ENCODE results near the gene SRRM3. TPM values are rescaled to one million over a fixed set of nuclear protein-coding genes. Genes with fewer than 3 reads are reported as not detected.
"Not testable (repeated sequence)": the region's sequence is repeated elsewhere in the genome, so short reads cannot be mapped to it uniquely, and the experiment has no call there.

Gene SRRM3
- total RNA-seq, 2 experiments from 2014 or later: not detected

DNA sequence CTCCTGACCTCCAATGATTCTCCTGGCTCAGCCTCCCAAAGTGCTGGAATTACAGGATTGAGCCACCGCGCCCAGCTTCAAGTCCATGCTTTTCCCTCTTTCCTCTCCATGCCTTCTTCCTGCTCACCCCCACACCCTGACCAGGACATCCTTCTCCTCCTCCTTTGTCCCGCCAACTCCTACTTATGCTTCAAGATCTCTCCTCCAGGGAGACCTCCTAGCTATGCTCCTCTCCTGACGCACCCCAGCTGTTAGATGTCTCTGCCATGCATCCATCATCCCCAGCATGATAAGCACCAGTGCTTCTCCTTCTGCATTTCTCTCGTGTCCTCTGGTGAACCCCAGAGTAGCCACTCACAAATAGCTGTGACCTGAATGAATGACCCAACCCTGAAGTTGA, 21.1 kb downstream of the SRRM3 start:
- CTCF ChIA-PET: interaction anchor here (1.1 to 1.5 kb wide), 2 partner anchors 41 to 91 kb away, joined by 3 read pairs; no protein-coding TSS in a partner anchor
- no peak overlapping the region for H3K4me3 Mint-ChIP-seq
- H3K4me1 Mint-ChIP-seq (ENCODE audit: low read depth): no peaks in the 10 kb centered on the region
- peaks cover 9% of the 10 kb centered on the region for H3K27me3 Mint-ChIP-seq (ENCODE audit: low read depth)
- H3K27ac Mint-ChIP-seq: no peak overlapping the region
- POLR2A ChIA-PET: no interaction called here
- H3K9me3 Mint-ChIP-seq (ENCODE audit: insufficient read depth): no peaks in the 10 kb centered on the region
- no peaks in the 10 kb centered on the region for H3K36me3 Mint-ChIP-seq (ENCODE audit: low read depth)
- ATAC-seq (no peak), DNase-seq (no peak)

DNA sequence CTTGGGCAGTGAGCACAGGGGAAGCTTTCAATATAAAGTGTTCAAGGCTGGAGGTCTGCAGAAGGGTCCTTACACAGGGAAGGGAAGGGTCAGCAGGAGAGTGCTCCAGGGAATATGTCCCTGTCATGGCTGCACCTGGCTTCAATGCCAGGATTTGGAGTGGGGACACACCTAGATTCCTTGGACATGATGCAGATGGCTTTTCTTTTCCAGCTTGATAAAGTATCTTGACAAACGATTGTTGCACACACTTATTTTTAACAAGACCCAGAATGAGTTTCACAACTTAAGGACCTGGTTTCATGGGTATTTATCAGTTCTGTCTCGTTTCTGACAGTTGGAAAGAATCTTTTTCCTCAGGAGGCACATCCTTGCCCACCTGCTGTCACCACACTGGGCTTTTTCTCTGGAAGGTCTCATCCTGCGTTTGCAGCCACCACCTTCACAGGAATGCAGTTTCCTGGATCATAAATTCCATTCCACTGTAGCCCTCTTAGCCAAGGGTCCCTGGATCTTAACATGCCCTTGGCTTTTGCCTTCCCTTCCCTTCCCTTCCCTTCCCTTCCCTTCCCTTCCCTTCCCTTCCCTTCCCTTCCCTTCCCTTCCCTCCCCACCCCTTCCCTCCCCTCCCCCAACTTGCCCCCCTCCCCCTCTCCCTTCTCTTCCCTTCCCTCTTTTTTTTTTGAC, 21.7 kb downstream of the SRRM3 start:
- Mint-ChIP-seq H3K27ac (no peak overlapping the region), H3K36me3 (ENCODE audit: low read depth) (no peaks in the 10 kb centered on the region), H3K4me1 (ENCODE audit: low read depth) (no peaks in the 10 kb centered on the region), H3K9me3 (ENCODE audit: insufficient read depth) (no peaks in the 10 kb centered on the region), H3K27me3 (ENCODE audit: low read depth) (peaks cover 9% of the 10 kb centered on the region), H3K4me3 (no peak overlapping the region)
- ATAC-seq: no peak
- ChIA-PET POLR2A (no interaction called here), CTCF (interaction anchor here (1.1 kb wide), 1 partner anchor 40 kb away, joined by 3 read pairs; no protein-coding TSS in a partner anchor)
- DNase-seq: no peak

DNA sequence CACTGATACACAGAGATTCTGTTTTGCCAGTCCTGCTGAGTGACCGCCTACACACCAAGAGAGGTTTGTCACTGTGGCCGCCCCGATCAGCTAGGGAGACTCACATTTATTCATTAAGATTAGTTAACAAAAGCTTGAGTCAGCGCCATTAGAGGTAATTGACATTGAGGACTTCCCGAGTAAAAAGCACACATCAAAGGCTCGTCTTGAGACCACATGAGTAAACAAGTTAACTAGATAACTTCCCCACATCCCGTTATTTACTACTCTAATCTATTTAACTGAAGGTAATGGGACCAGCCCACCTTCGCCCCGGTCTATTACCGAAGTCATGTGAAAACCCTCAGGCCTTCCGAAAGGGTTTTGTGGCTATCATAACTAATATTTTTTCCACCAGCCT, 23.0 kb downstream of the SRRM3 start:
- no peaks in the 10 kb centered on the region for H3K9me3 Mint-ChIP-seq (ENCODE audit: insufficient read depth)
- no peak overlapping the region for H3K4me3 Mint-ChIP-seq
- H3K27me3 Mint-ChIP-seq (ENCODE audit: low read depth): peaks cover 6% of the 10 kb centered on the region
- ChIA-PET POLR2A (no interaction called here), CTCF (interaction anchor here (1.0 kb wide), 1 partner anchor 89 kb away, joined by 3 read pairs; no protein-coding TSS in a partner anchor)
- H3K4me1 Mint-ChIP-seq (ENCODE audit: low read depth): no peaks in the 10 kb centered on the region
- H3K27ac Mint-ChIP-seq: no peak overlapping the region
- no peaks in the 10 kb centered on the region for H3K36me3 Mint-ChIP-seq (ENCODE audit: low read depth)
- DNase-seq: no peak
- ATAC-seq: no peak

DNA sequence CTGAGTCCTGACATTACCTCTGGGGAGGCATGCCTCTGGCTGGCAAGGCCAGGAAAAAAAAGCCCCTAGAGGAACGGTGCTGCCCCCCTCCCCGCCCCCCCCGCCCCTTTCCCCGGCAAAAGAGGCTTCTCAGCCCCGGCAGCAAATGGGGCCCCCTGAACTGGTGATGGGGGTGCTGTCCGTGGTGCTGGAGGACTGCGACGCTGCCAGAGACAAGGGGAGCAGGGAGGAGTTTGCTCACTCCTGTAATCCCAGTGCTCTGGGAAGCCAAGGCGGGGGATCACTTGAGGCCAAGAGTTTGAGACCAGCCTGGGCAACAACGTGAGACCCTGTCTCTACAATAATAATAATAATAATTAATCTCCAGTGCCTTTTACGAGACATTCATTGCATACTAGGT, 23.7 kb downstream of the SRRM3 start:
- DNase-seq (peak; percentile 67), ATAC-seq (peak; percentile 79)
- Mint-ChIP-seq H3K27ac (no peak overlapping the region), H3K36me3 (ENCODE audit: low read depth) (no peaks in the 10 kb centered on the region), H3K4me3 (no peak overlapping the region), H3K27me3 (ENCODE audit: low read depth) (peaks cover 7% of the 10 kb centered on the region), H3K9me3 (ENCODE audit: insufficient read depth) (no peaks in the 10 kb centered on the region), H3K4me1 (ENCODE audit: low read depth) (no peaks in the 10 kb centered on the region)
- POLR2A ChIA-PET: no interaction called here
- CTCF ChIA-PET: no interaction called here

DNA sequence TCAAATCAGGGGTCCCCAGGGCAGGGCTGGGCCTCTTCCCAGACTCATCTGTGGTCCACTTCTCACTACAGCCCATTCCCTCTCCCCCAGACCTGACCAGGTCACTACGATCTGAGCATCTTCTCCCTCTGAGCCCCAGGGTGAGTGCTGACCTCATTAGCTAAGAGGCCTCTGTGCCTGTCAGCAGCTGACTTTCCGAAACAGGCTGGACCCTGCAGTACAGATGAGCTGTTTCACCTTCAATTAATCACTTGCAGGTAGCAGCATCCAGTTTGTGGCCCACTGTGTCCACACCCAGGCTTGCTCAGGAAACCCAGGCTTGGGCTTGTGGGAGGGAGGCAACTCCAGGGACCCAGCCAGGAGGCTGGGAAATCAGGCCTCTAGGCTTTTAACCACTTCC, 24.3 kb downstream of the SRRM3 start:
- Mint-ChIP-seq H3K27ac (no peak overlapping the region), H3K4me1 (ENCODE audit: low read depth) (no peaks in the 10 kb centered on the region), H3K4me3 (no peak overlapping the region), H3K27me3 (ENCODE audit: low read depth) (peaks cover 8% of the 10 kb centered on the region), H3K9me3 (ENCODE audit: insufficient read depth) (no peaks in the 10 kb centered on the region), H3K36me3 (ENCODE audit: low read depth) (no peaks in the 10 kb centered on the region)
- DNase-seq: no peak
- ChIA-PET POLR2A (no interaction called here), CTCF (no interaction called here)
- ATAC-seq: no peak

DNA sequence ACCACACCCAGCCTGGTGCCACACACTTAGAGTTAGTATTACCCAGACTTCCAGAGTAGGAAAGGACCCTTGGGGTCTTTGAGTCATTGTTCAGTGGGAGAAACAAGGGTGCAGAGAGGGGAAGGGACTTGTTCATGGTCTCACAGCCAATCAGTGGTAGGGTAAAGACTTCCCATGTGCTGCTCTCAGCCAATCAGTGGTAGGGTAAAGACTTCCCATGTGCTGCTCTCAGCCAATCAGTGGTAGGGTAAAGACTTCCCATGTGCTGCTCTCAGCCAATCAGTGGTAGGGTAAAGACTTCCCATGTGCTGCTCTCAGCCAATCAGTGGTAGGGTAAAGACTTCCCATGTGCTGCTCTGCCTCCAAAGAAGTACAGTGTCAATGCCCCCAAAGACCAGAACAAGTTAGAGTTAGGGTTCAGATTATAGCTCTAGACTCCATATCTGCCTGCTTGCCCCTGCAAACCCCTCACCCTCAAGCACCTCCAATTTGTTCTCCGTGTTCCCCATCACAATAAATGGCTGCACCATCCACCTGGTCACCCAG, 25.3 kb downstream of the SRRM3 start:
- POLR2A ChIA-PET; DNase-seq; H3K4me3 Mint-ChIP-seq; CTCF ChIA-PET; H3K4me1 Mint-ChIP-seq (ENCODE audit: low read depth); H3K27ac Mint-ChIP-seq; ATAC-seq; H3K36me3 Mint-ChIP-seq (ENCODE audit: low read depth); H3K9me3 Mint-ChIP-seq (ENCODE audit: insufficient read depth): not testable (repeated sequence)
- peaks cover 13% of the 10 kb centered on the region for H3K27me3 Mint-ChIP-seq (ENCODE audit: low read depth)

DNA sequence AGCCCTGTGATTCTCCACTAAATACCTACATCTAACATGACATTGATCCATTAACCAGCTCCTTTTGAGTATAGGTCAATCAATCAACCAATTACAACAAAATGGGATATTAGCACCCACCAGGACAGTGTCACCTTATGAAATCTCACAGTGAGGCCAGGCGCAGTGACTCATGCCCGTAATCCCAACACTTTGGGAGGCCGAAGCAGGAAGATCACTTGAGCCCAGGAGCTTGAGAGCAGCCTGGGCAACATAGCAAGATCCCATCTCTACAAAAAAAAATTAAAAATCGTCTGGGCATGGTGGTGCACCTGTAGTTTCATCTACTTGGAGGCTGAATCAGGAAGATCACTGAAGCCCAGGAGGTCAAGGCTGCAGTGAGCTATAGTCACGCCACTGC, 28.5 kb downstream of the SRRM3 start:
- no peaks in the 10 kb centered on the region for H3K36me3 Mint-ChIP-seq (ENCODE audit: low read depth)
- H3K4me3 Mint-ChIP-seq: no peak overlapping the region
- ATAC-seq (no peak), DNase-seq (no peak)
- ChIA-PET CTCF (interaction anchor here (1.1 kb wide), 1 partner anchor 52 kb away, joined by 3 read pairs; no protein-coding TSS in a partner anchor), POLR2A (no interaction called here)
- no peaks in the 10 kb centered on the region for H3K9me3 Mint-ChIP-seq (ENCODE audit: insufficient read depth)
- peaks cover 25% of the 10 kb centered on the region for H3K27me3 Mint-ChIP-seq (ENCODE audit: low read depth)
- peaks cover 5% of the 10 kb centered on the region for H3K4me1 Mint-ChIP-seq (ENCODE audit: low read depth)
- no peak overlapping the region for H3K27ac Mint-ChIP-seq

DNA sequence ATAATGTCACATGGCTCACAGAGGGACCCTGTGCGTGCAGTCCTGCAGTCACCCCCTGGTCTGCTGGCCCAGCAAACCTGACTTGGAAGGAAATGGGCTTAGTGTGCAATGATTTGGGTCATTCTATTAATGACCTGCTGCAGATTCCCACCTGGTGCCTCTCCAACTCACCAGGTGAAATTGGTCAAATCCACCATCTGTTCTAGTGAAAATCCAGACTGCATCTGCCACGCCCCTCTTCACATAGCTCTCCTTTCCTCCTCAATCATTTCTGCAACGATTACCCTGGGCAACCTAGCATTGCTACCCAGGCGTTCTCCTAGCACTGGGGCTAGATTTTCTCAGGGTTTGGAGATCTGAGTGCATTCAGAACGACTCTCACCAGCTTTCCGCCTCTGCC, 29.4 kb downstream of the SRRM3 start:
- H3K27me3 Mint-ChIP-seq (ENCODE audit: low read depth): peaks cover 27% of the 10 kb centered on the region
- H3K27ac Mint-ChIP-seq: no peak overlapping the region
- no peaks in the 10 kb centered on the region for H3K9me3 Mint-ChIP-seq (ENCODE audit: insufficient read depth)
- ChIA-PET CTCF (interaction anchor here (1.1 kb wide), 1 partner anchor 53 kb away, joined by 3 read pairs; no protein-coding TSS in a partner anchor), POLR2A (interaction anchor here (0.6 to 0.9 kb wide), 2 partner anchors 87 to 274 kb away, joined by 3 read pairs; no protein-coding TSS in a partner anchor)
- ATAC-seq (no peak), DNase-seq (no peak)
- H3K4me3 Mint-ChIP-seq: no peak overlapping the region
- H3K4me1 Mint-ChIP-seq (ENCODE audit: low read depth): peaks cover 8% of the 10 kb centered on the region
- no peaks in the 10 kb centered on the region for H3K36me3 Mint-ChIP-seq (ENCODE audit: low read depth)

DNA sequence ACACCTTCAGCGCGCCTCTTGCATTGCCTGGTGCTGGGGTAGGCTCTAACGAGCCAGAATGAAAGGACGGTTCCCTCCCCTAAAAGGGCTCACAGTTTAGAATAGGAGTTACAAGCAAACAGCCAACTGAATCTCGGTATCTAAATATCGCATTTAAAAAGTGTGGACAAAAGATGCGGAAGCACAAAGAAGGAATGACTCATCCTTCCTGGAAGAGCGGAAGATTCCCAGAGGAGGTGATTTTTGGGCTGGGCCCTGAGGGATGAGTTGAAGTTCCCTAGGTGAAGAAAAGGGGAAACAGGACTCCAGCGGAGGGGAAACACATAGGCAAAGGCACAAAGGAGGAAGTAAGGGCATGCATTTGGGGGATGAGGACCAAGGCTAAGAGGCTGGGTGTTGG, 29.9 kb downstream of the SRRM3 start:
- H3K4me3 Mint-ChIP-seq: no peak overlapping the region
- H3K27me3 Mint-ChIP-seq (ENCODE audit: low read depth): peaks cover 28% of the 10 kb centered on the region
- POLR2A ChIA-PET: interaction anchor here (0.6 to 0.9 kb wide), 2 partner anchors 86 to 274 kb away, joined by 3 read pairs; no protein-coding TSS in a partner anchor
- CTCF ChIA-PET: no interaction called here
- H3K27ac Mint-ChIP-seq: no peak overlapping the region
- H3K36me3 Mint-ChIP-seq (ENCODE audit: low read depth): no peaks in the 10 kb centered on the region
- no peaks in the 10 kb centered on the region for H3K9me3 Mint-ChIP-seq (ENCODE audit: insufficient read depth)
- H3K4me1 Mint-ChIP-seq (ENCODE audit: low read depth): peaks cover 8% of the 10 kb centered on the region
- ATAC-seq: no peak
- DNase-seq: no peak

DNA sequence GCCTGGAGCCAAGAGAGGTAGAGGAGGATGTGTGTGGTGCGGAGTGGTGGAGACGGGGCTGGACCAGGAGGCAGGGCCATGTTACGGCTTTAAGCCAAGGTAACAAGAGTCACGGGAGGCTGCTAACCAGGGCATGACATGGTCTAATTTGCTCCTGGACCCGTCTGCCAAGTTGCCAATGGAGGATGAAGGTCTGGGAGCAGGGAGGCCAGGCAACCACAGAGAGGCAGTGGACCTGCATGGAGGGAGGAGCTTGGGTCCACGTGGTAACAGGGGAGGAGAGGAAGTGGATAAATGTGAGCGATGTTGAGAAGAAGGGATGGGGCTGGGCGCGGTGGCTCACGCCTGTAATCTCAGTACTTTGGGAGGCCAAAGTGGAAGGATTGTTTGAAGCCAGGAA, 31.0 kb downstream of the SRRM3 start:
- Mint-ChIP-seq H3K36me3 (ENCODE audit: low read depth) (no peaks in the 10 kb centered on the region), H3K9me3 (ENCODE audit: insufficient read depth) (no peaks in the 10 kb centered on the region), H3K27ac (no peak overlapping the region), H3K27me3 (ENCODE audit: low read depth) (peaks cover 31% of the 10 kb centered on the region), H3K4me3 (no peak overlapping the region), H3K4me1 (ENCODE audit: low read depth) (peaks cover 8% of the 10 kb centered on the region)
- ChIA-PET CTCF (interaction anchor here (1.0 to 1.4 kb wide), 2 partner anchors 31 to 81 kb away, joined by 3 to 4 read pairs; no protein-coding TSS in a partner anchor), POLR2A (no interaction called here)
- no peak for DNase-seq
- ATAC-seq: no peak

DNA sequence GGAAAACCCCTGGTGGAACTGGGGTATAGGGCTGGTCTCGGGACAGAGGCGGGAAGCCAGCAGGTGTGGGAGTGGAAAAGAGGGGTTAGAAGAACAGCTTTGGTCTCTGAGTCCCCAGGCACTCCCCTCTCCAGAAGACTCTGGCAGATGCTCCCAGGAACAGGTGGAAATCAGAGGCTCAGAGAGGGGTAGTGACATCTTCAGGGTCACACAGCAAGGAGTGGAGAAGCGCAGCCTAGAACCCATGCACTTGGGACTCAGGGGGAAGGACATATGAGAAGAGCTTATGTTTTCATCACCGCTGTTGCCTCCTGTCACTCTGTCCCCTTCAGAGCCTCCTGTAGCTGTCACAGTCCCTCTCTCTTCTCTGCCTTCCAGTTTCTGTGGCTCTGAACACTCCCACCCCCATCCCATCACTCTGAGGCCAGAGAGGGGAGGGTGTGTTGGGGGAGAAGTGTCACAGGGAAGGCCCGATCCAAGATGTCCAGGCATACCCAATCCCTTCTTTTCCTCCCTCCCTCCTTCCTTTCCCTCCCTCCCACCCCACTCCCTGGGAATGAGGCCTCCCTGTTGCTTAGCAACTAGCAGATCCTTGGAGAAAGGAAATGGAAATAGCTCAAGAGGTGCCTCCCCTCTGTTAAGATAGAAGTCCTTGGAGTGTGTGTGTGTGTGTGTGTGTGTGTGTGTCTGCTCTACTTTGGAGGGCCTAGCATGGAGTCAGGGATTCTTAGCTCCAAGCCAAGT, 32.0 kb downstream of the SRRM3 start:
- H3K4me3 Mint-ChIP-seq: no peak overlapping the region
- ChIA-PET CTCF (interaction anchor here (1.0 to 2.2 kb wide), 2 partner anchors 30 to 56 kb away, joined by 3 to 6 read pairs; no protein-coding TSS in a partner anchor), POLR2A (no interaction called here)
- H3K36me3 Mint-ChIP-seq (ENCODE audit: low read depth): no peaks in the 10 kb centered on the region
- H3K4me1 Mint-ChIP-seq (ENCODE audit: low read depth): peaks cover 8% of the 10 kb centered on the region
- peaks cover 35% of the 10 kb centered on the region for H3K27me3 Mint-ChIP-seq (ENCODE audit: low read depth)
- ATAC-seq (no peak), DNase-seq (no peak)
- no peak overlapping the region for H3K27ac Mint-ChIP-seq
- H3K9me3 Mint-ChIP-seq (ENCODE audit: insufficient read depth): no peaks in the 10 kb centered on the region

DNA sequence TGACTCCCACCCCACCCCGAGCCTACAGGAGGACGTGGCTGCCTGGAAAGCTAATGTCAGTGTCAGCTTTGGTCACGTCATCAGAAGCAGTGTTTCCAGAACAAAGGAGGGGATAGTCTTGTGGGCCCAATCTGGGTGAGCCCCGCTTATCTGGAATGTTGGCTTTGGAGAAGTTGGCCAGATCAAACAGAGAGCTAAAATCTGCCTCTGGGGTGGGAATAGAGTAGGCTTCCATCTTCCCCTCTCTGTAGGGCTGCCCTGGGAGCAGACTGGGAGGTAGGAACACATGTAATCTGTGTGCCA, 32.5 kb downstream of the SRRM3 start:
- ATAC-seq: no peak
- Mint-ChIP-seq H3K4me1 (ENCODE audit: low read depth) (peaks cover 8% of the 10 kb centered on the region), H3K27me3 (ENCODE audit: low read depth) (peaks cover 35% of the 10 kb centered on the region), H3K9me3 (ENCODE audit: insufficient read depth) (no peaks in the 10 kb centered on the region), H3K27ac (no peak overlapping the region), H3K4me3 (no peak overlapping the region), H3K36me3 (ENCODE audit: low read depth) (no peaks in the 10 kb centered on the region)
- POLR2A ChIA-PET: no interaction called here
- DNase-seq: no peak
- CTCF ChIA-PET: interaction anchor here (2.2 kb wide), 1 partner anchor 56 kb away, joined by 6 read pairs; no protein-coding TSS in a partner anchor

All from activated CD8-positive, alpha-beta T cell treated with anti-CD3 and anti-CD28 coated beads, Interleukin-2, amount 10 ng/mL, durations not matched to agents 7 days and 5 days (primary cell).